Stimulated activated naive CD8-positive, alpha-beta T cell treated with anti-CD3 and anti-CD28 coated beads, Interleukin-15, Interleukin-2, amounts not matched to agents 100 ng/mL and 50 ng/mL, for 24 hours (primary cell): ENCODE results near the gene PKNOX1.

ENCODE experiments used
- H3K27ac Mint-ChIP-seq: one replicate; pipeline ENCODE4 v1.8.0; 2021; ENCODE audit warnings: mild to moderate bottlenecking, mixed read lengths
- H3K27me3 Mint-ChIP-seq: one replicate; pipeline ENCODE4 v1.8.0; 2021; ENCODE audit warnings: mixed read lengths
- H3K36me3 Mint-ChIP-seq: one replicate; pipeline ENCODE4 v1.8.0; 2021; ENCODE audit warnings: low read depth, mixed read lengths
- H3K4me1 Mint-ChIP-seq: one replicate; pipeline ENCODE4 v1.8.0; 2021; ENCODE audit warnings: low read depth, mixed read lengths
- H3K4me3 Mint-ChIP-seq: one replicate; pipeline ENCODE4 v1.8.0; 2021; ENCODE audit warnings: mild to moderate bottlenecking, mixed read lengths
- H3K9me3 Mint-ChIP-seq: one replicate; pipeline ENCODE4 v1.8.0; 2021; ENCODE audit warnings: mixed read lengths

Gene PKNOX1

GRCh38 chr21:43015906-43016540 lies 41.7 kb downstream of the PKNOX1 start:
- H3K4me1 Mint-ChIP-seq: no peaks in the 10 kb centered on the region
- peaks cover 36% of the 10 kb centered on the region for H3K36me3 Mint-ChIP-seq
- H3K9me3 Mint-ChIP-seq: no peaks in the 10 kb centered on the region
- no peak overlapping the region for H3K27ac Mint-ChIP-seq
- no peaks in the 10 kb centered on the region for H3K27me3 Mint-ChIP-seq
- H3K4me3 Mint-ChIP-seq: no peak overlapping the region

GRCh38 chr21:43016728-43017127 lies 42.4 kb downstream of the PKNOX1 start:
- Mint-ChIP-seq H3K4me1 (no peaks in the 10 kb centered on the region), H3K27me3 (no peaks in the 10 kb centered on the region), H3K27ac (no peak overlapping the region), H3K4me3 (no peak overlapping the region), H3K36me3 (peaks cover 37% of the 10 kb centered on the region), H3K9me3 (no peaks in the 10 kb centered on the region)

- no peaks in the 10 kb centered on the region for H3K9me3 Mint-ChIP-seq
- H3K4me3 Mint-ChIP-seq: no peak overlapping the region
- H3K36me3 Mint-ChIP-seq: peaks cover 44% of the 10 kb centered on the region
- H3K4me1 Mint-ChIP-seq: no peaks in the 10 kb centered on the region
- H3K27me3 Mint-ChIP-seq: no peaks in the 10 kb centered on the region
- no peak overlapping the region for H3K27ac Mint-ChIP-seq
Measured at GRCh38 chr21:43018519-43018918, 44.2 kb downstream of the PKNOX1 start.

- H3K27ac Mint-ChIP-seq: no peak overlapping the region
- no peaks in the 10 kb centered on the region for H3K27me3 Mint-ChIP-seq
- H3K9me3 Mint-ChIP-seq: no peaks in the 10 kb centered on the region
- H3K4me3 Mint-ChIP-seq: no peak overlapping the region
- H3K4me1 Mint-ChIP-seq: no peaks in the 10 kb centered on the region
- peaks cover 47% of the 10 kb centered on the region for H3K36me3 Mint-ChIP-seq
Measured at GRCh38 chr21:43020177-43020576, 45.8 kb downstream of the PKNOX1 start.

GRCh38 chr21:43020771-43021170 lies 46.4 kb downstream of the PKNOX1 start:
- Mint-ChIP-seq H3K27ac (no peak overlapping the region), H3K27me3 (no peaks in the 10 kb centered on the region), H3K9me3 (no peaks in the 10 kb centered on the region), H3K4me3 (no peak overlapping the region), H3K36me3 (peaks cover 47% of the 10 kb centered on the region), H3K4me1 (no peaks in the 10 kb centered on the region)

GRCh38 chr21:43021191-43021590 lies 46.8 kb downstream of the PKNOX1 start:
- H3K36me3 Mint-ChIP-seq: peaks cover 43% of the 10 kb centered on the region
- no peak overlapping the region for H3K27ac Mint-ChIP-seq
- no peak overlapping the region for H3K4me3 Mint-ChIP-seq
- no peaks in the 10 kb centered on the region for H3K27me3 Mint-ChIP-seq
- no peaks in the 10 kb centered on the region for H3K4me1 Mint-ChIP-seq
- no peaks in the 10 kb centered on the region for H3K9me3 Mint-ChIP-seq

GRCh38 chr21:43021756-43022600 lies 47.6 kb downstream of the PKNOX1 start:
- Mint-ChIP-seq H3K36me3 (peaks cover 37% of the 10 kb centered on the region), H3K27ac (no peak overlapping the region), H3K4me3 (no peak overlapping the region), H3K4me1 (no peaks in the 10 kb centered on the region), H3K27me3 (no peaks in the 10 kb centered on the region), H3K9me3 (no peaks in the 10 kb centered on the region)

- Mint-ChIP-seq H3K4me3 (no peak overlapping the region), H3K9me3 (no peaks in the 10 kb centered on the region), H3K27me3 (no peaks in the 10 kb centered on the region), H3K36me3 (peaks cover 44% of the 10 kb centered on the region), H3K4me1 (no peaks in the 10 kb centered on the region), H3K27ac (no peak overlapping the region)
Measured at GRCh38 chr21:43023175-43023574, 48.8 kb downstream of the PKNOX1 start.

- no peaks in the 10 kb centered on the region for H3K27me3 Mint-ChIP-seq
- H3K9me3 Mint-ChIP-seq: no peaks in the 10 kb centered on the region
- H3K36me3 Mint-ChIP-seq: peaks cover 57% of the 10 kb centered on the region
- no peak overlapping the region for H3K4me3 Mint-ChIP-seq
- H3K4me1 Mint-ChIP-seq: no peaks in the 10 kb centered on the region
- H3K27ac Mint-ChIP-seq: no peak overlapping the region
Measured at GRCh38 chr21:43024439-43025136, 50.2 kb downstream of the PKNOX1 start.

- Mint-ChIP-seq H3K27me3 (no peaks in the 10 kb centered on the region), H3K4me1 (no peaks in the 10 kb centered on the region), H3K9me3 (no peaks in the 10 kb centered on the region), H3K4me3 (no peak overlapping the region), H3K36me3 (peaks cover 60% of the 10 kb centered on the region), H3K27ac (no peak overlapping the region)
Measured at GRCh38 chr21:43025636-43026180, 51.3 kb downstream of the PKNOX1 start.

- Mint-ChIP-seq H3K4me3 (no peak overlapping the region), H3K27ac (no peak overlapping the region), H3K9me3 (no peaks in the 10 kb centered on the region), H3K27me3 (no peaks in the 10 kb centered on the region), H3K4me1 (no peaks in the 10 kb centered on the region), H3K36me3 (peaks cover 56% of the 10 kb centered on the region)
Measured at GRCh38 chr21:43027846-43028731, 53.7 kb downstream of the PKNOX1 start.

- H3K27ac Mint-ChIP-seq: no peak overlapping the region
- H3K4me1 Mint-ChIP-seq: no peaks in the 10 kb centered on the region
- no peaks in the 10 kb centered on the region for H3K9me3 Mint-ChIP-seq
- peaks cover 44% of the 10 kb centered on the region for H3K36me3 Mint-ChIP-seq
- H3K27me3 Mint-ChIP-seq: no peaks in the 10 kb centered on the region
- H3K4me3 Mint-ChIP-seq: no peak overlapping the region
Measured at GRCh38 chr21:43029785-43030184, 55.4 kb downstream of the PKNOX1 start.

GRCh38 chr21:43031121-43031619 lies 56.8 kb downstream of the PKNOX1 start:
- Mint-ChIP-seq H3K9me3 (no peaks in the 10 kb centered on the region), H3K4me3 (no peak overlapping the region), H3K27me3 (no peaks in the 10 kb centered on the region), H3K36me3 (peaks cover 36% of the 10 kb centered on the region), H3K4me1 (no peaks in the 10 kb centered on the region), H3K27ac (no peak overlapping the region)

- no peak overlapping the region for H3K27ac Mint-ChIP-seq
- peaks cover 20% of the 10 kb centered on the region for H3K36me3 Mint-ChIP-seq
- no peaks in the 10 kb centered on the region for H3K9me3 Mint-ChIP-seq
- H3K27me3 Mint-ChIP-seq: no peaks in the 10 kb centered on the region
- H3K4me3 Mint-ChIP-seq: no peak overlapping the region
- no peaks in the 10 kb centered on the region for H3K4me1 Mint-ChIP-seq
Measured at GRCh38 chr21:43034101-43034500, 59.7 kb downstream of the PKNOX1 start.
